ENCODE results near the gene ACAT1.
"Not testable (repeated sequence)": the region's sequence is repeated elsewhere in the genome, so short reads cannot be mapped to it uniquely, and the experiment has no call there.

Gene ACAT1

GRCh38 chr11:108148556-108148955 is 27.2 kb downstream of the ACAT1 start:
- no peak for DNase-seq

GRCh38 chr11:108154591-108154990 is 33.2 kb downstream of the ACAT1 start:
- DNase-seq: no peak

- DNase-seq: no peak
These were observed 39.7 kb downstream of the ACAT1 start for GRCh38 chr11:108160970-108161566.

GRCh38 chr11:108162878-108163277 is 41.5 kb downstream of the ACAT1 start:
- DNase-seq: not testable (repeated sequence)

GRCh38 chr11:108167624-108168023 is 46.3 kb downstream of the ACAT1 start:
- DNase-seq: no peak

- DNase-seq: no peak
These were observed 48.8 kb downstream of the ACAT1 start for GRCh38 chr11:108170184-108170583.

- no peak for DNase-seq
These were observed 56.2 kb downstream of the ACAT1 start for GRCh38 chr11:108177570-108177969.

GRCh38 chr11:108193725-108194124 is 72.4 kb downstream of the ACAT1 start:
- DNase-seq: no peak

GRCh38 chr11:108196901-108197300 is 75.5 kb downstream of the ACAT1 start:
- DNase-seq: no peak
